Activated gamma-delta T cell (primary cell): ENCODE results near the gene KANK2.
"Not testable (repeated sequence)": the region's sequence is repeated elsewhere in the genome, so short reads cannot be mapped to it uniquely, and the experiment has no call there.

Source experiments
- DNase-seq: peaks from one replicate; lab custom pipeline; 2025; lab: John Stamatoyannopoulos, UW

The KANK2 gene

GRCh38 chr19:11172576-11172975 lies 24.8 kb downstream of the KANK2 start:
- no peak for DNase-seq

GRCh38 chr19:11171144-11171543 lies 26.2 kb downstream of the KANK2 start:
- no peak for DNase-seq

GRCh38 chr19:11169896-11170678 lies 27.3 kb downstream of the KANK2 start:
- no peak for DNase-seq

- DNase-seq = no peak
These were observed 28.8 kb downstream of the KANK2 start for GRCh38 chr19:11168568-11168967.

- DNase-seq = no peak
These were observed 30.8 kb downstream of the KANK2 start for GRCh38 chr19:11166281-11167142.

GRCh38 chr19:11165486-11166030 lies 31.8 kb downstream of the KANK2 start:
- DNase-seq = no peak

GRCh38 chr19:11164879-11165406 lies 32.4 kb downstream of the KANK2 start:
- no peak for DNase-seq

GRCh38 chr19:11164296-11164695 lies 33.0 kb downstream of the KANK2 start:
- DNase-seq = no peak

GRCh38 chr19:11160440-11160768 lies 36.9 kb downstream of the KANK2 start:
- DNase-seq = not testable (repeated sequence)

- no peak for DNase-seq
These were observed 37.5 kb downstream of the KANK2 start for GRCh38 chr19:11159598-11160439.

GRCh38 chr19:11155373-11156120 lies 41.8 kb downstream of the KANK2 start, which contains the start of gene SPC24:
SPC24 (minus strand) TSS chr19:11155782; CDS start chr19:11155776, 6 bp downstream.
- peak; percentile 69 for DNase-seq

GRCh38 chr19:11154683-11155047 lies 42.7 kb downstream of the KANK2 start:
- DNase-seq = no peak

GRCh38 chr19:11152318-11153062 lies 44.9 kb downstream of the KANK2 start:
- no peak for DNase-seq

- DNase-seq = no peak
These were observed 46.2 kb downstream of the KANK2 start for GRCh38 chr19:11151181-11151580.

- no peak for DNase-seq
These were observed 49.3 kb downstream of the KANK2 start for GRCh38 chr19:11148001-11148400.

GRCh38 chr19:11145536-11145924 lies 51.8 kb downstream of the KANK2 start:
- no peak for DNase-seq

GRCh38 chr19:11142528-11143171 lies 54.7 kb downstream of the KANK2 start:
- DNase-seq = no peak

- no peak for DNase-seq
These were observed 55.3 kb downstream of the KANK2 start for GRCh38 chr19:11141937-11142527.

GRCh38 chr19:11140896-11141295 lies 56.4 kb downstream of the KANK2 start:
- no peak for DNase-seq
